Ovary (tissue), 9 donors: ENCODE data around the gene BRAP. TPM values are rescaled to one million over a fixed set of nuclear protein-coding genes. Genes with fewer than 3 reads are reported as not detected.

Experiments used
- DNase-seq, 5 donors: peaks; one replicate each; pipeline ENCODE4 v3.0.0-alpha.2; 2019 to 2020
- H3K27ac ChIP-seq, 2 donors: fragments of 200-600 bp; one replicate each; pipeline versions ENCODE4 v1.5.1 to v1.8.0; 2019 to 2022
- H3K27me3 ChIP-seq: fragments of 200-600 bp; one replicate; pipeline ENCODE4 v1.8.0; 2022
- H3K36me3 ChIP-seq: fragments of 200-600 bp; sonication (generic); one replicate; pipeline ENCODE4 v1.5.1; 2019
- H3K4me1 ChIP-seq: one replicate; pipeline ENCODE4 v1.8.1; 2013; ENCODE audit warnings: mild to moderate bottlenecking, moderate library complexity; ENCODE audit not compliant: insufficient read depth
- H3K4me3 ChIP-seq: fragments of 200-600 bp; sonication (generic); one replicate; pipeline ENCODE4 v1.5.1; 2017
- H3K9me3 ChIP-seq, 2 donors: fragments of 200-600 bp in 1 of 2; sonication (generic) in 1 of 2; one replicate each; pipeline versions ENCODE4 v1.5.1 to v1.8.1; 2013 to 2019; ENCODE audit warnings: mild to moderate bottlenecking in 1 of 2, moderate library complexity in 1 of 2
- CTCF ChIP-seq, 3 donors: fragments of 450-650 bp in 2 of 3; fragments of 200-600 bp in 1 of 3; IDR thresholded peaks; one replicate each; pipeline versions ENCODE4 v1.5.1 to v1.8.0; 2016 to 2022; ENCODE audit warnings: antibody characterized with exemption in 3 of 3, mild to moderate bottlenecking in 1 of 3
- EP300 ChIP-seq: sonication (generic); formaldehyde crosslinking; IDR thresholded peaks from one replicate; pipeline ENCODE4 v1.6.1; 2017; ENCODE audit warnings: antibody characterized with exemption
- POLR2A ChIP-seq: fragments of 450-650 bp; IDR thresholded peaks from one replicate; pipeline ENCODE4 v1.6.1; 2017; ENCODE audit warnings: antibody characterized with exemption, mild to moderate bottlenecking, moderate library complexity
- WGBS, 3 donors: extraction: QIAGEN DNeasy Blood & Tissue Kit in 1 of 3; methylation state at CpG; one replicate each; pipeline versions ENCODE4 v1.1.5 to v1.1.7; 2013 to 2017; 5-methylcytosine and 5-hydroxymethylcytosine counted together
- intact Hi-C, 4 donors: fragments of 100-400 bp; cut with DNase I; formaldehyde crosslinking; loops; one replicate each; pipeline versions ENCODE4 v1.11.0 to v1.15.1; 2022 to 2023
- polyA plus RNA-seq, 2 donors: library from polyadenylated mRNA; stranded (reverse); fragments of 200-250 nt in 1 of 2; fragments of 350-450 nt in 1 of 2; fragmentation: Illumina TruSeq in 1 of 2; extraction: RNeasy Lipid Tissue Mini Kit (QIAGEN cat#74804) in 1 of 2; gene quantifications; one replicate each; pipeline ENCODE4 v1.2.3, GENCODE V29; 2013 to 2014
- total RNA-seq, 7 donors: library from RNA; depleted of rRNA in 2 of 7; stranded (reverse); fragments of >200 nt in 2 of 7; fragmentation: NEBNext Ultra II Directional in 3 of 7; extraction: Animal tissue kit (Norgen Biotek cat#: 25700) in 3 of 7; gene quantifications; one replicate each; pipeline versions ENCODE4 v1.1.0 to v1.2.4, GENCODE V29; 2016 to 2023
- donor health status: DM: no; HTN: no; CAD: no; lungs with moderate emphysema.
- donor health status: DM: no; HTN: no; CAD: no.
- donor health status: Bipolar disorder and iron deficiency.
- donor health status: DM: yes; HTN: yes; CAD: no.
- donor health status: DM: no; HTN: no; CAD: no.
- donor health status: DM: yes; HTN: yes; CAD: no.

The BRAP gene
- total and polyA plus RNA-seq, 9 donors, result 9.5 to 24.4 (median 16.9) TPM

- Histone ChIP-seq H3K36me3 (no peaks in the 10 kb centered on the region), H3K27me3 (no peaks in the 10 kb centered on the region), H3K4me3 (no peak overlapping the region), H3K27ac (no peak overlapping the region), H3K4me1 (no peaks in the 10 kb centered on the region), H3K9me3 (no peaks in the 10 kb centered on the region)
- intact Hi-C loops, result loop anchor here in 1 of 4 donors (10.0 kb wide), 1 partner anchor 139 kb away; no protein-coding TSS in a partner anchor
- peak in 1 of 5 donors; percentile 26 for DNase-seq
- 44 to 56% (median 46%) methylated on average over 3 of the region's 3 CpGs for WGBS, 3 donors
- peak in 2 of 3 donors; percentile 27 to 31 for TF ChIP-seq CTCF (IDR thresholded peaks at IDR 0.05)
- TF ChIP-seq POLR2A, result no peak
Observed at GRCh38 chr12:111673503-111673902, 12.3 kb downstream of the BRAP start.

- WGBS, 3 donors, result 91 to 98% (median 94%) methylated on average over 10 of the region's 10 CpGs
- TF ChIP-seq EP300 (no peak), CTCF (IDR thresholded peaks at IDR 0.05) (no peak), POLR2A (no peak)
- H3K9me3 ChIP-seq, result no peaks in the 10 kb centered on the region
- intact Hi-C loops, result loop anchor here in 1 of 4 donors (10.0 kb wide), 1 partner anchor 138 kb away; no protein-coding TSS in a partner anchor
- no peak overlapping the region for H3K4me3 ChIP-seq
- H3K27me3 ChIP-seq, result no peaks in the 10 kb centered on the region
- no peak overlapping the region for H3K27ac ChIP-seq
- no peaks in the 10 kb centered on the region for H3K36me3 ChIP-seq
- DNase-seq, result no peak
- no peaks in the 10 kb centered on the region for H3K4me1 ChIP-seq
Observed at GRCh38 chr12:111672822-111673381, 12.9 kb downstream of the BRAP start.

- no peak for DNase-seq
- Histone ChIP-seq H3K27ac (no peak overlapping the region), H3K27me3 (no peaks in the 10 kb centered on the region), H3K9me3 (no peaks in the 10 kb centered on the region), H3K4me1 (no peaks in the 10 kb centered on the region), H3K4me3 (no peak overlapping the region), H3K36me3 (no peaks in the 10 kb centered on the region)
- intact Hi-C loops, result loop anchor here in 1 of 4 donors (10.0 kb wide), 1 partner anchor 270 kb away; no protein-coding TSS in a partner anchor
- 77 to 81% (median 81%) methylated on average over 11 of the region's 11 CpGs for WGBS, 3 donors
- TF ChIP-seq CTCF (IDR thresholded peaks at IDR 0.05) (no peak), EP300 (no peak), POLR2A (no peak)
Observed at GRCh38 chr12:111664961-111665865, 20.5 kb downstream of the BRAP start.

- Histone ChIP-seq H3K4me3 (no peak overlapping the region), H3K4me1 (no peaks in the 10 kb centered on the region), H3K27ac (no peak overlapping the region), H3K9me3 (no peaks in the 10 kb centered on the region), H3K27me3 (no peaks in the 10 kb centered on the region), H3K36me3 (no peaks in the 10 kb centered on the region)
- no peak for TF ChIP-seq POLR2A
- TF ChIP-seq CTCF (IDR thresholded peaks at IDR 0.05), result no peak
- no peak for TF ChIP-seq EP300
- intact Hi-C loops, result loop anchor here in 1 of 4 donors (10.0 kb wide), 1 partner anchor 270 kb away; no protein-coding TSS in a partner anchor
- DNase-seq, result no peak
- WGBS, 3 donors, result 76 to 87% (median 80%) methylated on average over 5 of the region's 5 CpGs
Observed at GRCh38 chr12:111664499-111664898, 21.3 kb downstream of the BRAP start.
